DND-41 (cell line): ENCODE results near the gene GNAT1.

Experiments
- ATAC-seq: fragments of 200-7000 bp; cut with Tn5 transposase; 3 replicates; pipeline ENCODE4 v1.9.1; 2021; ENCODE audit warnings: low read depth; ENCODE audit not compliant: insufficient read depth
- DNase-seq: peaks from one replicate; pipeline ENCODE4 v3.0.0-alpha.2; 2020
- H2AFZ ChIP-seq: 2 replicates; pipeline ENCODE4 v1.6.0; 2012; ENCODE audit warnings: low read depth, low read length
- H3K27ac ChIP-seq: 2 replicates; pipeline ENCODE4 v1.5.1; 2012; ENCODE audit warnings: low read length, inconsistent platforms
- H3K27me3 ChIP-seq: fragments of 200-600 bp; sonication (generic); 2 replicates; pipeline ENCODE4 v1.6.0; 2012; ENCODE audit warnings: low read length, mild to moderate bottlenecking, inconsistent platforms; ENCODE audit not compliant: insufficient read depth, poor library complexity
- H3K36me3 ChIP-seq: 2 replicates; pipeline ENCODE4 v1.5.1; 2012; ENCODE audit warnings: low read length, inconsistent platforms; ENCODE audit not compliant: insufficient read depth
- H3K4me1 ChIP-seq: 2 replicates; pipeline ENCODE4 v1.5.1; 2012; ENCODE audit warnings: mild to moderate bottlenecking, low read length; ENCODE audit not compliant: insufficient read depth
- H3K4me2 ChIP-seq: 2 replicates; pipeline ENCODE4 v1.6.0; 2012; ENCODE audit warnings: mild to moderate bottlenecking, moderate library complexity, low read length, inconsistent platforms; ENCODE audit not compliant: insufficient read depth
- H3K4me3 ChIP-seq, 2 experiments: fragments of 200-600 bp in 1 of 2; shearing (Covaris generic) in 1 of 2; 2 replicates each; pipeline ENCODE4 v1.5.1; 2012 to 2016; ENCODE audit warnings: inconsistent platforms in 2 of 2, low read length in 2 of 2, mild to moderate bottlenecking in 2 of 2, low read depth in 1 of 2, moderate library complexity in 1 of 2
- H3K79me2 ChIP-seq: 2 replicates; pipeline ENCODE4 v1.6.0; 2012; ENCODE audit warnings: low read length, inconsistent platforms; ENCODE audit not compliant: insufficient read depth
- H3K9ac ChIP-seq: 2 replicates; pipeline ENCODE4 v1.6.0; 2012; ENCODE audit warnings: low read depth, mild to moderate bottlenecking, inconsistent platforms, low read length, moderate library complexity
- H3K9me3 ChIP-seq: 2 replicates; pipeline ENCODE4 v1.5.1; 2012; ENCODE audit warnings: low read length, moderate library complexity, mild to moderate bottlenecking, inconsistent platforms; ENCODE audit not compliant: insufficient read depth, severe bottlenecking
- H4K20me1 ChIP-seq: 2 replicates; pipeline ENCODE4 v1.6.0; 2012; ENCODE audit warnings: low read length; ENCODE audit not compliant: insufficient read depth
- CTCF ChIP-seq: IDR thresholded peaks from 2 replicates; pipeline ENCODE4 v1.5.1; 2012; ENCODE audit warnings: borderline replicate concordance, low read length, moderate library complexity, mild to moderate bottlenecking; ENCODE audit not compliant: poor library complexity, severe bottlenecking; ENCODE audit errors: extremely low read depth
- EZH2 ChIP-seq: IDR thresholded peaks from 3 replicates; pipeline ENCODE4 v1.6.1; 2012; ENCODE audit warnings: borderline replicate concordance, low read depth, mild to moderate bottlenecking, moderate library complexity, low read length, inconsistent platforms; ENCODE audit not compliant: severe bottlenecking

The GNAT1 gene

GRCh38 chr3:50189274-50189673 is 2.1 kb upstream of the GNAT1 start:
- peak; percentile 61 for DNase-seq
- ATAC-seq = peak; percentile 78
- Histone ChIP-seq H3K4me1 (no peaks in the 10 kb centered on the region), H3K79me2 (no peaks in the 10 kb centered on the region), H3K27ac (no peak overlapping the region), H3K4me3 (no peak overlapping the region), H3K9ac (no peak overlapping the region), H4K20me1 (peaks cover 2% of the 10 kb centered on the region; the same call in 1 of the 2 replicates), H3K9me3 (no peaks in the 10 kb centered on the region), H2AFZ (no peak overlapping the region), H3K27me3 (no peaks in the 10 kb centered on the region), H3K4me2 (no peak overlapping the region), H3K36me3 (no peaks in the 10 kb centered on the region)
- no peak for TF ChIP-seq EZH2
- peak; percentile 76 for TF ChIP-seq CTCF

GRCh38 chr3:50189989-50190388 is 1.4 kb upstream of the GNAT1 start:
- no peak overlapping the region for H3K4me3 ChIP-seq
- no peaks in the 10 kb centered on the region for H3K27me3 ChIP-seq
- no peak overlapping the region for H3K27ac ChIP-seq
- no peak overlapping the region for H2AFZ ChIP-seq
- no peaks in the 10 kb centered on the region for H3K79me2 ChIP-seq
- DNase-seq (no peak), ATAC-seq (no peak)
- TF ChIP-seq CTCF = no peak
- no peak for TF ChIP-seq EZH2
- peaks cover 3% of the 10 kb centered on the region for H3K4me1 ChIP-seq
- H3K4me2 ChIP-seq = no peak overlapping the region
- H3K36me3 ChIP-seq = no peaks in the 10 kb centered on the region
- peaks cover 2% of the 10 kb centered on the region; the same call in 1 of the 2 replicates for H4K20me1 ChIP-seq
- H3K9ac ChIP-seq = no peak overlapping the region
- H3K9me3 ChIP-seq = no peaks in the 10 kb centered on the region

- ATAC-seq = no peak
- Histone ChIP-seq H3K27ac (no peak overlapping the region), H3K4me1 (peaks cover 3% of the 10 kb centered on the region), H3K36me3 (no peaks in the 10 kb centered on the region), H2AFZ (no peak overlapping the region), H3K4me2 (no peak overlapping the region), H3K9ac (no peak overlapping the region), H3K79me2 (no peaks in the 10 kb centered on the region), H3K9me3 (no peaks in the 10 kb centered on the region), H3K4me3 (no peak overlapping the region), H4K20me1 (0 out of 2 replicates have a peak, but pooled peaks cover 2% of the 10 kb centered on the region), H3K27me3 (no peaks in the 10 kb centered on the region)
- DNase-seq = no peak
- TF ChIP-seq CTCF (no peak), EZH2 (no peak)
Observed at GRCh38 chr3:50192124-50192523, 714 bp downstream of the GNAT1 start.

GRCh38 chr3:50192689-50193141 is 1.3 kb downstream of the GNAT1 start:
- 0 out of 2 replicates have a peak, but pooled peaks cover 2% of the 10 kb centered on the region for H4K20me1 ChIP-seq
- H3K4me2 ChIP-seq = no peak overlapping the region
- no peaks in the 10 kb centered on the region for H3K9me3 ChIP-seq
- H3K79me2 ChIP-seq = no peaks in the 10 kb centered on the region
- no peaks in the 10 kb centered on the region for H3K27me3 ChIP-seq
- no peaks in the 10 kb centered on the region for H3K36me3 ChIP-seq
- ATAC-seq = peak; percentile 76
- no peak overlapping the region for H2AFZ ChIP-seq
- peaks cover 3% of the 10 kb centered on the region for H3K4me1 ChIP-seq
- peak; percentile 77 for DNase-seq
- TF ChIP-seq CTCF (peak; percentile 98), EZH2 (no peak)
- H3K9ac ChIP-seq = no peak overlapping the region
- H3K27ac ChIP-seq = no peak overlapping the region
- H3K4me3 ChIP-seq = no peak overlapping the region
